Neural cell (in vitro differentiated cells): Measurements from ENCODE around the gene PDILT. TPM values are rescaled to one million over a fixed set of nuclear protein-coding genes. Genes with fewer than 3 reads are reported as not detected.

ENCODE experiments used
- H2AFZ ChIP-seq: fragments of 200-600, 300-800 bp; sonication (generic), shearing (Covaris generic); 2 replicates; pipeline ENCODE4 v1.6.0; 2014; ENCODE audit warnings: low read depth, mild to moderate bottlenecking, antibody characterized with exemption, low read length, moderate library complexity
- H3F3A ChIP-seq: fragments of 200-600 bp; shearing (Covaris generic); 2 replicates; pipeline ENCODE4 v1.6.1; 2016; ENCODE audit warnings: mild to moderate bottlenecking, moderate library complexity, mixed read lengths, antibody characterized with exemption, low read length; ENCODE audit not compliant: insufficient read depth, poor library complexity, severe bottlenecking
- H3K27ac ChIP-seq: fragments of 200-600, 300-800 bp; sonication (generic), shearing (Covaris generic); 2 replicates; pipeline ENCODE4 v1.5.1; 2014; ENCODE audit warnings: mild to moderate bottlenecking, low read length, moderate library complexity
- H3K27me3 ChIP-seq: fragments of 300-800, 200-600 bp; sonication (generic), shearing (Covaris generic); 2 replicates; pipeline ENCODE4 v1.6.0; 2014; ENCODE audit warnings: mild to moderate bottlenecking, low read depth, low read length, moderate library complexity; ENCODE audit not compliant: insufficient read depth
- H3K36me3 ChIP-seq: fragments of 300-800, 200-600 bp; sonication (generic), shearing (Covaris generic); 2 replicates; pipeline ENCODE4 v1.5.1; 2014; ENCODE audit warnings: mild to moderate bottlenecking, antibody characterized with exemption, low read length, moderate library complexity; ENCODE audit not compliant: insufficient read depth
- H3K4me2 ChIP-seq: fragments of 300-800, 200-600 bp; sonication (generic), shearing (Covaris generic); 2 replicates; pipeline ENCODE4 v1.6.0; 2014; ENCODE audit warnings: mild to moderate bottlenecking, low read length
- H3K4me3 ChIP-seq: fragments of 300-800, 200-600 bp; sonication (generic), shearing (Covaris generic); 2 replicates; pipeline ENCODE4 v1.5.1; 2014; ENCODE audit warnings: mild to moderate bottlenecking, low read length, moderate library complexity
- H3K79me2 ChIP-seq: fragments of 200-600 bp; shearing (Covaris generic); replicated peaks from 2 replicates; pipeline ENCODE4 v1.6.0; 2014; ENCODE audit warnings: mild to moderate bottlenecking, low read length, moderate library complexity; ENCODE audit not compliant: insufficient read depth
- H3K9ac ChIP-seq: fragments of 300-800, 200-600 bp; sonication (generic), shearing (Covaris generic); 2 replicates; pipeline ENCODE4 v1.6.1; 2016; ENCODE audit warnings: mild to moderate bottlenecking, low read length, mixed read lengths
- H3K9me2 ChIP-seq: fragments of 200-600 bp; shearing (Covaris generic); 2 replicates; pipeline ENCODE4 v1.6.1; 2016; ENCODE audit warnings: mild to moderate bottlenecking, low read length, mixed read lengths; ENCODE audit not compliant: insufficient read depth
- H3K9me3 ChIP-seq: fragments of 200-600, 300-800 bp; sonication (generic), shearing (Covaris generic); 2 replicates; pipeline ENCODE4 v1.6.1; 2016; ENCODE audit warnings: mild to moderate bottlenecking, mixed run types, low read length, moderate library complexity, mixed read lengths
- H4K20me1 ChIP-seq: fragments of 200-600 bp; shearing (Covaris generic); 2 replicates; pipeline ENCODE4 v1.6.1; 2016; ENCODE audit warnings: mild to moderate bottlenecking, mixed run types; ENCODE audit not compliant: insufficient read depth
- EZH2 ChIP-seq: fragments of 200-600, 300-800 bp; shearing (Covaris generic), sonication (generic); IDR thresholded peaks from 2 replicates; pipeline ENCODE4 v1.6.1; 2014; ENCODE audit warnings: antibody characterized with exemption, low read length, borderline replicate concordance, mild to moderate bottlenecking; ENCODE audit not compliant: insufficient read depth, poor library complexity, severe bottlenecking
- MXI1 ChIP-seq: fragments of 450-650 bp; conservative IDR thresholded peaks from 2 replicates; pipeline ENCODE4 v1.6.1; 2014; ENCODE audit warnings: antibody characterized with exemption, mild to moderate bottlenecking; ENCODE audit not compliant: poor library complexity, severe bottlenecking
- POLR2AphosphoS5 ChIP-seq: IDR thresholded peaks from 2 replicates; pipeline ENCODE4 v1.6.1; 2012
- RAD21 ChIP-seq: fragments of 450-650 bp; conservative IDR thresholded peaks from 2 replicates; pipeline ENCODE4 v1.6.1; 2014; ENCODE audit warnings: antibody characterized with exemption, mild to moderate bottlenecking, moderate library complexity
- SMC3 ChIP-seq: fragments of 450-650 bp; conservative IDR thresholded peaks from 2 replicates; pipeline ENCODE4 v1.6.1; 2014; ENCODE audit warnings: antibody characterized with exemption, mild to moderate bottlenecking, moderate library complexity; ENCODE audit not compliant: poor library complexity
- TAF1 ChIP-seq: IDR thresholded peaks from 2 replicates; pipeline ENCODE4 v1.6.1; 2012; ENCODE audit warnings: low read depth
- polyA plus RNA-seq: library from polyadenylated mRNA; depleted of rRNA; stranded (reverse); fragments of >200 nt; gene quantifications from 2 replicates; pipeline ENCODE4 v1.2.3, GENCODE V29; 2014
- TF ChIP-seq, protein P1 (sequence below): fragments of 450-650 bp; IDR thresholded peaks from 2 replicates; pipeline ENCODE4 v1.5.1; 2014; ENCODE audit warnings: antibody characterized with exemption, mild to moderate bottlenecking, moderate library complexity; ENCODE audit not compliant: poor library complexity, severe bottlenecking
- TF ChIP-seq, protein P2 (sequence below): IDR thresholded peaks from 2 replicates; pipeline ENCODE4 v1.6.1; 2012; ENCODE audit warnings: borderline replicate concordance

PDILT gene
- polyA plus RNA-seq, 1 donor from 2014 or later: not detected

DNA sequence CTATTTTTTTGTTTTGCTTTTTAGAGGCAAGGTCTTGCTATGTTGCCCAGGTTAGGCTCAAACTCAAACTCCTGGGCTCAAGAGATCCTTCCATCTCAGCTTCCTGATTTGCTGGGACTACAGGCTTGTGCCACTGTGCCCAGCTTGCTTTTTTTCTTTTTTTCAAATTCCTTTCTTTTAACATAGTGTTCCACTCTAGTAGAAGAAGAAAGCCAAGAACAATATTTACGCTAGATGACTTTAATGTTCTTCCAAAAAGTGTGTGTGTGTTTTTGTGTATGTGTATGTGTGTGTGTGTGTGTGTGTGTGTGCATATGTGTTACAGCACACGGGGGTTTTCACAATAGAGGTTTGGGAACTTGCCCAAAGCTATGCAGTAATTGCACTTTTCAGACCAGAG, 41.3 kb downstream of the PDILT start:
- no peaks in the 10 kb centered on the region for H3K79me2 ChIP-seq
- no peaks in the 10 kb centered on the region for H3F3A ChIP-seq
- H3K4me3 ChIP-seq: no peak overlapping the region
- H3K27me3 ChIP-seq: no peaks in the 10 kb centered on the region
- no peak overlapping the region for H3K4me2 ChIP-seq
- H2AFZ ChIP-seq: no peak overlapping the region
- H3K9me2 ChIP-seq: no peaks in the 10 kb centered on the region
- H3K27ac ChIP-seq: no peak overlapping the region
- TF ChIP-seq MXI1 (no peak), POLR2AphosphoS5 (no peak)
- H3K36me3 ChIP-seq: no peaks in the 10 kb centered on the region
- no peak overlapping the region for H3K9ac ChIP-seq
- no peaks in the 10 kb centered on the region for H4K20me1 ChIP-seq
- H3K9me3 ChIP-seq: no peaks in the 10 kb centered on the region

DNA sequence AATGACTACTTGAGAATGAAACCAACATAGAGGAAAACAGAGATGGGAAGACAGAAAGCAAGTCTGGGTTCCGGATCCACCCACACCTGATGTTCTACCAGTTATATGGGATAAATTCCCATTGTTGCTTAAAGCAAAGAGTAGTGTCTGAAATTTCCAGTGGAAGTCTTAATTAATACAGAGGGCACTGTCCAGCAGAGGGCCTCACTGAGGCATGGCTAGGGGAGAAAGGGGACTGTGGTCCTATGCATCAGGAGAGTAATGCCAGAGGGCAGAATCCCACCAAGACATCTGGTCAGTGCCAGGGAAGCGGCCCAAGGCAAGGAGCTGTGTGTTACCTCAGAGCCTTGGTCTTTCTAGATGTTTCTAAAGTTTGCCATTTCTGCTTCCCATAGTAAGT, 44.5 kb downstream of the PDILT start:
- no peaks in the 10 kb centered on the region for H4K20me1 ChIP-seq
- H3F3A ChIP-seq: no peaks in the 10 kb centered on the region
- H3K9me2 ChIP-seq: no peaks in the 10 kb centered on the region
- no peak overlapping the region for H2AFZ ChIP-seq
- H3K9ac ChIP-seq: no peak overlapping the region
- no peaks in the 10 kb centered on the region for H3K27me3 ChIP-seq
- no peak overlapping the region for H3K27ac ChIP-seq
- H3K79me2 ChIP-seq: no peaks in the 10 kb centered on the region
- H3K36me3 ChIP-seq: no peaks in the 10 kb centered on the region
- H3K4me3 ChIP-seq: no peak overlapping the region
- no peaks in the 10 kb centered on the region for H3K9me3 ChIP-seq
- TF ChIP-seq, protein P1, sequence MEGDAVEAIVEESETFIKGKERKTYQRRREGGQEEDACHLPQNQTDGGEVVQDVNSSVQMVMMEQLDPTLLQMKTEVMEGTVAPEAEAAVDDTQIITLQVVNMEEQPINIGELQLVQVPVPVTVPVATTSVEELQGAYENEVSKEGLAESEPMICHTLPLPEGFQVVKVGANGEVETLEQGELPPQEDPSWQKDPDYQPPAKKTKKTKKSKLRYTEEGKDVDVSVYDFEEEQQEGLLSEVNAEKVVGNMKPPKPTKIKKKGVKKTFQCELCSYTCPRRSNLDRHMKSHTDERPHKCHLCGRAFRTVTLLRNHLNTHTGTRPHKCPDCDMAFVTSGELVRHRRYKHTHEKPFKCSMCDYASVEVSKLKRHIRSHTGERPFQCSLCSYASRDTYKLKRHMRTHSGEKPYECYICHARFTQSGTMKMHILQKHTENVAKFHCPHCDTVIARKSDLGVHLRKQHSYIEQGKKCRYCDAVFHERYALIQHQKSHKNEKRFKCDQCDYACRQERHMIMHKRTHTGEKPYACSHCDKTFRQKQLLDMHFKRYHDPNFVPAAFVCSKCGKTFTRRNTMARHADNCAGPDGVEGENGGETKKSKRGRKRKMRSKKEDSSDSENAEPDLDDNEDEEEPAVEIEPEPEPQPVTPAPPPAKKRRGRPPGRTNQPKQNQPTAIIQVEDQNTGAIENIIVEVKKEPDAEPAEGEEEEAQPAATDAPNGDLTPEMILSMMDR: no peak
- TF ChIP-seq SMC3 (no peak), RAD21 (no peak), POLR2AphosphoS5 (no peak), EZH2 (no peak), TAF1 (no peak), MXI1 (no peak)
- TF ChIP-seq, protein P2, sequence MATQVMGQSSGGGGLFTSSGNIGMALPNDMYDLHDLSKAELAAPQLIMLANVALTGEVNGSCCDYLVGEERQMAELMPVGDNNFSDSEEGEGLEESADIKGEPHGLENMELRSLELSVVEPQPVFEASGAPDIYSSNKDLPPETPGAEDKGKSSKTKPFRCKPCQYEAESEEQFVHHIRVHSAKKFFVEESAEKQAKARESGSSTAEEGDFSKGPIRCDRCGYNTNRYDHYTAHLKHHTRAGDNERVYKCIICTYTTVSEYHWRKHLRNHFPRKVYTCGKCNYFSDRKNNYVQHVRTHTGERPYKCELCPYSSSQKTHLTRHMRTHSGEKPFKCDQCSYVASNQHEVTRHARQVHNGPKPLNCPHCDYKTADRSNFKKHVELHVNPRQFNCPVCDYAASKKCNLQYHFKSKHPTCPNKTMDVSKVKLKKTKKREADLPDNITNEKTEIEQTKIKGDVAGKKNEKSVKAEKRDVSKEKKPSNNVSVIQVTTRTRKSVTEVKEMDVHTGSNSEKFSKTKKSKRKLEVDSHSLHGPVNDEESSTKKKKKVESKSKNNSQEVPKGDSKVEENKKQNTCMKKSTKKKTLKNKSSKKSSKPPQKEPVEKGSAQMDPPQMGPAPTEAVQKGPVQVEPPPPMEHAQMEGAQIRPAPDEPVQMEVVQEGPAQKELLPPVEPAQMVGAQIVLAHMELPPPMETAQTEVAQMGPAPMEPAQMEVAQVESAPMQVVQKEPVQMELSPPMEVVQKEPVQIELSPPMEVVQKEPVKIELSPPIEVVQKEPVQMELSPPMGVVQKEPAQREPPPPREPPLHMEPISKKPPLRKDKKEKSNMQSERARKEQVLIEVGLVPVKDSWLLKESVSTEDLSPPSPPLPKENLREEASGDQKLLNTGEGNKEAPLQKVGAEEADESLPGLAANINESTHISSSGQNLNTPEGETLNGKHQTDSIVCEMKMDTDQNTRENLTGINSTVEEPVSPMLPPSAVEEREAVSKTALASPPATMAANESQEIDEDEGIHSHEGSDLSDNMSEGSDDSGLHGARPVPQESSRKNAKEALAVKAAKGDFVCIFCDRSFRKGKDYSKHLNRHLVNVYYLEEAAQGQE: no peak
- H3K4me2 ChIP-seq: no peak overlapping the region

DNA sequence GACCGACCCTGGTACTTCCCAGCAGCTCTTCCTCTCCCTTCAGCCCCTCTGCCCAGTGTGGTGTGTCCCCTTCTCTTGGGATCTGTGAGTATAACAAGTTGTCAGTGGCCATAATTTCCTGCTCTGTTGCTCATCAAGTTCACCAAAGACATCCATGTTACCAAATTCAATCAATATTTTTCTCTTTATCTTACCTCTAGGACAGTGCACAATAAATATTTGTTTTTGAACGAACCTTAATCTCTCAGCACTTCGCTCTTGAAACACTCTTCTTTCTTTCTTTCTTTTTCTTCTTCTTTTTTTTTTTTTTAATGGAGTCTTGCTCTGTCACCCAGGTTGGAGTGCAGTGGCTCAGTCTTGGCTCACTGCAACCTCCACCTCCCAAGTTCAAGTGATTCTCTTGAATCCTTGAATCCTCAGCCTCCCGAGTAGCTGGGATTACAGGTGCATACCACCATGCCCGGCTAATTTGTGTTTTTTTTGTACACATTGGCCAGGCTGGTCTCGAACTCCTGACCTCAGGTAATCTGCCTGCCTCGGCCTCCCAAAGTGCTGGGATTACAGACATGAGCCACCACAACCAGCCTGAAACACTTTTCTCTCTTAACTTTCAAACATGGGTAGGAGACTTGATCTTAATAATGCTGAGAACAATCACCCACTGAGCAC, 49.3 kb downstream of the PDILT start:
- no peak overlapping the region for H2AFZ ChIP-seq
- no peak for TF ChIP-seq TAF1
- no peak for TF ChIP-seq EZH2
- no peak for TF ChIP-seq MXI1
- TF ChIP-seq SMC3: no peak
- TF ChIP-seq POLR2AphosphoS5: no peak

More for the DNA sequence above, 49.3 kb downstream of the PDILT start:
- no peak overlapping the region for H3K9ac ChIP-seq
- H3K4me3 ChIP-seq: no peak overlapping the region
- no peak overlapping the region for H3K27ac ChIP-seq
- H3K79me2 ChIP-seq: no peaks in the 10 kb centered on the region
- no peaks in the 10 kb centered on the region for H4K20me1 ChIP-seq
- no peaks in the 10 kb centered on the region for H3K27me3 ChIP-seq
- H3K4me2 ChIP-seq: no peak overlapping the region
- H3K9me3 ChIP-seq: no peaks in the 10 kb centered on the region
- no peaks in the 10 kb centered on the region for H3K9me2 ChIP-seq
- H3K36me3 ChIP-seq: no peaks in the 10 kb centered on the region
- no peaks in the 10 kb centered on the region for H3F3A ChIP-seq
